Effector memory CD4-positive, alpha-beta T cell (primary cell): ENCODE results near the gene SULT1C3.
"Not testable (repeated sequence)": the region's sequence is repeated elsewhere in the genome, so short reads cannot be mapped to it uniquely, and the experiment has no call there.

ENCODE experiments used
- DNase-seq, 3 donors: peaks; one replicate each; pipeline ENCODE4 v3.0.0-alpha.2; 2020
- H3K27ac ChIP-seq: 2 replicates; pipeline ENCODE4 v1.7.0; 2013; ENCODE audit warnings: mild to moderate bottlenecking, low read length, moderate library complexity; ENCODE audit not compliant: insufficient read depth, poor library complexity, severe bottlenecking
- H3K27me3 ChIP-seq: replicated peaks from 2 replicates; pipeline ENCODE4 v1.7.0; 2013; ENCODE audit warnings: mild to moderate bottlenecking, low read length; ENCODE audit not compliant: insufficient read depth, control insufficient read depth, poor library complexity, severe bottlenecking
- H3K36me3 ChIP-seq: 2 replicates; pipeline ENCODE4 v1.7.0; 2013; ENCODE audit warnings: mild to moderate bottlenecking, low read length, moderate library complexity; ENCODE audit not compliant: control insufficient read depth, insufficient read depth
- H3K4me1 ChIP-seq: 2 replicates; pipeline ENCODE4 v1.7.0; 2013; ENCODE audit warnings: low read length, mild to moderate bottlenecking; ENCODE audit not compliant: control insufficient read depth, insufficient read depth, poor library complexity, severe bottlenecking
- H3K4me3 ChIP-seq: 2 replicates; pipeline ENCODE4 v1.7.0; 2013; ENCODE audit warnings: low read length, low read depth, mild to moderate bottlenecking; ENCODE audit not compliant: insufficient read depth, poor library complexity, severe bottlenecking
- H3K9me3 ChIP-seq: 2 replicates; pipeline ENCODE4 v1.7.0; 2013; ENCODE audit warnings: mild to moderate bottlenecking, low read length, moderate library complexity; ENCODE audit not compliant: control insufficient read depth

Gene SULT1C3

DNA sequence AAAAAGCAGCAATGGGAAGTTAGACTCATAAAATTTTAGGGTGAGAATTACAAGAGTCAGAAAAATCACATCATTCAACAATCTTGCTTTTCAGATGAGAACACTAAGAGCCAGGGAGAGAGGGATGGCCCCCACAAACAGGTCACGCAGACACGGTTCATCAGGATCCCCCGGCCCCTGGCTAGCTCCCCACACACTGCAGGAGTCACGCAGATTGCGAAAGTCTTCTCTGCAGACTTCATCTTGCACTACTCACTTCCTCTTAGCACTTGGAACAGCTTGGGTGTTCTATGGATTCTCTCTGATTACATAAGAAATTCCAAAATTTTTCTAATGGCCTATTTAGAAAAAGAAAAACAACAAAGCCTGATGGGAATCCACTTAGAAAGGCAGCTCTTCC, 27.3 kb downstream of the SULT1C3 start:
- Histone ChIP-seq H3K9me3 (no peaks in the 10 kb centered on the region), H3K4me1 (no peaks in the 10 kb centered on the region), H3K4me3 (no peak overlapping the region), H3K27ac (no peak overlapping the region), H3K27me3 (no peaks in the 10 kb centered on the region), H3K36me3 (no peaks in the 10 kb centered on the region)
- DNase-seq: no peak

DNA sequence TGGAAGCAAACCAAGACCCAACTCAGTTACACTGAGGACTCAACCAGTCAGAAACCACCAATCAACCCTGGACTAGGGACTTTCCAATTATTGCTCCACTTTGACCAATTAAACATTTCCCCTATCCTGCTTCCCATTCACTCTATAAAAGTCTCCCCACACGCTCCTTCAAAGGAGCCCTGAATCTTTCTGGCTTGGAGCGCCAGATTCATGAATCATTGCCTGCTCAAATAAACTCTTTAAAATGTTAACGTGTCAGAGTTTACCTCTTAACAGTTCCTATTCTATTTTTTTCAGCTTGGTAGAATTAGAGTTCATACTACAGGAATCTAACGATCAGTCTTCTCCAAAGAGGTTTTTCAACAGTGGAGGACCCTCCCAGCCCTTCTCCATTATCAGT, 28.2 kb downstream of the SULT1C3 start:
- no peak overlapping the region for H3K27ac ChIP-seq
- H3K27me3 ChIP-seq: no peaks in the 10 kb centered on the region
- H3K9me3 ChIP-seq: no peaks in the 10 kb centered on the region
- H3K4me1 ChIP-seq: no peaks in the 10 kb centered on the region
- H3K4me3 ChIP-seq: no peak overlapping the region
- DNase-seq: no peak
- no peaks in the 10 kb centered on the region for H3K36me3 ChIP-seq

DNA sequence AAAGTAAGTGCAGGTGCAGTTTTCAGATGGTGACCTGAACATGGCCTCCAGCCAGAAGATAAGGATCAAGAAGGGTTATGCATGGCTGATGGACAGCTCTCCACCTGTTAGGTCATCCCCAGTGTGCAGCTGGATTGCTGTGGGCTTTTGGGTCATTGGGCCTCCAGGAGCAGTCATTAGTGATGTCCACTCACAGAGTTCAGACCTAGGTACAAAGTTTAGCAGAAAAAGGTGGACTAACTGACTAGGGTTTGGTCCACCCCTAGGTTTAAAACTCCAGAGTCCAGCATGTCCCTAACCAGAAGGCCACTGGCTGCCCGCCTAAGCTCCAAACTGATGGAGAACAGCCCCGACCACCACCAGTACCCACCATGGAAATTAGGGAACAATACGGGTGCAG, 30.6 kb downstream of the SULT1C3 start:
- H3K27me3 ChIP-seq: no peaks in the 10 kb centered on the region
- no peak for DNase-seq
- no peak overlapping the region for H3K4me3 ChIP-seq
- H3K36me3 ChIP-seq: no peaks in the 10 kb centered on the region
- H3K9me3 ChIP-seq: no peaks in the 10 kb centered on the region
- no peak overlapping the region for H3K27ac ChIP-seq
- H3K4me1 ChIP-seq: no peaks in the 10 kb centered on the region

DNA sequence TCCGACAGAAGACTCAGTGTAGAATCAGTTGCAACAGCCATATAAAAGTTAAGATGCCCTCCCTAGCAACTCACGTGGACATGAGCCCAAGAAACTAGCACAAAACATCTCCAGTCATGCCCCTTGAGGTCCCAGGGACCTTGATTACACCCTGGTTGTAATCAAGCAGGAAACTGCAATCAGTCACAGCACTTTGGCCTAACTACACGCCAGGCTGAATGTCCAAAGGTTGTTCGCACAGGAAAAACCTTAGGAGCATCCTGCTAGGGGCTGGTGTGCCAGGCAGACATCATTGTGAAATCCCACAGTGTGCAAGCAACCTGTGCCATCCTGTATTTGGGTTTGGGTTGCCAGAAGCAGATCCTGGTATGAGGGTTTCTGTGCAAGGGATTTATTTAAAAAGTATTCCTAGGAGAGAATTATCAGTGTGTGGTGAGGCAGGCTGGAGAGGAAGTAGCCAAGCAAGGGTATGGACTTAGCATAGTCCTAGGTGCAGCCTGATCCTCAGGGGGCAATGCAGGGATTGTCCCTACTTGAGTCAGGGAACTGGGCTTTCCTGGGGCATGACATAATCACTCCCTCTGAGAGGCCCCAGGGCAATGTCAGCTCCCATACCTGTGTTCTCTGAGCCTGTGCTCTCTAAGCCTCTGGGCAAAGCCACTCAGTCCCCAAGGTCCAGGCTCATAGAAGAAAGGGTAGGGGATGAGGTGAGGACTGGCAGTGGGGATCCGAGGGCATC, 31.2 kb downstream of the SULT1C3 start:
- no peak for DNase-seq
- H3K27me3 ChIP-seq: no peaks in the 10 kb centered on the region
- H3K27ac ChIP-seq: no peak overlapping the region
- H3K4me3 ChIP-seq: no peak overlapping the region
- no peaks in the 10 kb centered on the region for H3K9me3 ChIP-seq
- no peaks in the 10 kb centered on the region for H3K4me1 ChIP-seq
- no peaks in the 10 kb centered on the region for H3K36me3 ChIP-seq

DNA sequence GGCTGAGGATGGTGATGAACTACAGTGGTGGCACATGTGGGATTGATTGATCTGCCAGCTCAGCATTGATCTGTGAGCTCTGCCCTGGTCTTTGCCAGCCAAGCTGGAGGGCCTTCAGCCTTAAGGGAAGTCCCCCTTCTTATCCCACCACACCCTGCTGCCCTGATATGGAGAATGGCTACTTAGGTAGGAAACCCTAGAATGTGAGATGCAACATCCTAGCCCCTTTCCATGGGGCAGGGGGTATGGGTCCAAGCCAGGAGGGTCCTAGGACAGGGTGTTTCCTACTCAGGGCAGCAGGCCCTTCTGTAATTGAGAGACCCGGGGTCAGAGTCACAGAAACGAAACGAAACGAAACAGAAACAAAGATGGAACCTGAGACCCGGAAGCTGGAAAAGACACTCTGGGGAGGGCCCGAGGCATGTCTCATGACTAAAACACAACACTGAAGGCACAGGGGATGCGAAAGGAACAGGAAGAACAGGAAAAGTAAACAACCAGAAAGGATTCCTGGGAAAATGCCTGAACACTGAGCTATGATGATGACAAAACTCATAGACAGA, 32.0 kb downstream of the SULT1C3 start:
- Histone ChIP-seq H3K4me1 (no peaks in the 10 kb centered on the region), H3K9me3 (no peaks in the 10 kb centered on the region), H3K4me3 (no peak overlapping the region), H3K36me3 (no peaks in the 10 kb centered on the region), H3K27ac (no peak overlapping the region), H3K27me3 (no peaks in the 10 kb centered on the region)
- no peak for DNase-seq

GRCh38 chr2:108278631-108279030, 38.9 kb downstream of the SULT1C3 start:
- H3K4me3 ChIP-seq: no peak overlapping the region
- no peaks in the 10 kb centered on the region for H3K36me3 ChIP-seq
- no peaks in the 10 kb centered on the region for H3K27me3 ChIP-seq
- H3K4me1 ChIP-seq: no peaks in the 10 kb centered on the region
- H3K9me3 ChIP-seq: no peaks in the 10 kb centered on the region
- no peak for DNase-seq
- H3K27ac ChIP-seq: no peak overlapping the region

GRCh38 chr2:108279468-108279867, 39.7 kb downstream of the SULT1C3 start:
- Histone ChIP-seq H3K27ac (no peak overlapping the region), H3K27me3 (no peaks in the 10 kb centered on the region), H3K9me3 (no peaks in the 10 kb centered on the region), H3K36me3 (no peaks in the 10 kb centered on the region), H3K4me1 (no peaks in the 10 kb centered on the region), H3K4me3 (no peak overlapping the region)
- DNase-seq: no peak

DNA sequence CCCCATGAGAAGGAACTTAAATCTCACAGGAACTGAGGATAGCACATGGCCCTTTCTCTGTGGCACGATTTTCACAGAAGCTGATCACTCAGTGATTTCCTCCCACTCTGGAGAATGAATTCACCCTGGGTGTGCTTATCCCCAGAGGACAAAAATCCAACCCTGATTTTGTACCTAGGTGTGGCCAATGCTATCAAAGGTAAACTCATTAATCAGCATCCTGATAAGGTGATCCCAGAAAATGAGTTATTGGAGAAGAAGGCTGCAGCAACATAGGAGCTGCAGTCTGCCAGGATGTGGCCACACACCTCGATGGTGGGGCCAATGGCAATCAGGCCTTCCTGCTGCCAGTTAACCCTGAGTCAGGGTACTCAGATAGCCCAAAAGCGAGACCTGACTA, 40.7 kb downstream of the SULT1C3 start:
- no peak overlapping the region for H3K27ac ChIP-seq
- no peak overlapping the region for H3K4me3 ChIP-seq
- H3K9me3 ChIP-seq: no peaks in the 10 kb centered on the region
- no peak for DNase-seq
- H3K4me1 ChIP-seq: no peaks in the 10 kb centered on the region
- H3K27me3 ChIP-seq: no peaks in the 10 kb centered on the region
- no peaks in the 10 kb centered on the region for H3K36me3 ChIP-seq

GRCh38 chr2:108284566-108284965, 44.8 kb downstream of the SULT1C3 start:
- H3K4me3 ChIP-seq, H3K9me3 ChIP-seq, H3K4me1 ChIP-seq, H3K36me3 ChIP-seq, H3K27me3 ChIP-seq, H3K27ac ChIP-seq, DNase-seq: not testable (repeated sequence)

- Histone ChIP-seq H3K27ac (no peak overlapping the region), H3K9me3 (no peaks in the 10 kb centered on the region), H3K27me3 (no peaks in the 10 kb centered on the region), H3K4me1 (no peaks in the 10 kb centered on the region), H3K4me3 (no peak overlapping the region), H3K36me3 (no peaks in the 10 kb centered on the region)
- DNase-seq: no peak
These were observed 45.8 kb downstream of the SULT1C3 start for GRCh38 chr2:108285616-108286015.
